Prostate gland (tissue), 2 donors: Measurements from ENCODE around the gene SHFL. TPM values are rescaled to one million over a fixed set of nuclear protein-coding genes. Genes with fewer than 3 reads are reported as not detected.

Experiments
- DNase-seq: peaks from one replicate; pipeline ENCODE4 v3.0.0-alpha.2; 2019; ENCODE audit warnings: low spot score
- H3K27ac ChIP-seq, 2 donors: fragments of 200-600 bp; sonication (generic); 2 replicates each; pipeline ENCODE4 v1.5.1; 2017 to 2019
- H3K27me3 ChIP-seq: fragments of 200-600 bp; sonication (generic); replicated peaks from 2 replicates; pipeline ENCODE4 v1.5.1; 2019; ENCODE audit not compliant: insufficient read depth
- H3K36me3 ChIP-seq, 2 donors: fragments of 200-600 bp; sonication (generic); 1 replicate in 1 of 2; 2 replicates in 1 of 2; pipeline versions ENCODE4 v1.5.1 to v1.8.1; 2017 to 2019
- H3K4me1 ChIP-seq: fragments of 200-600 bp; sonication (generic); replicated peaks from 2 replicates; pipeline ENCODE4 v1.5.1; 2019
- H3K4me3 ChIP-seq, 2 donors: fragments of 200-600 bp; sonication (generic); 2 replicates each; pipeline ENCODE4 v1.5.1; 2017 to 2019
- H3K9me3 ChIP-seq: fragments of 200-600 bp; sonication (generic); 2 replicates; pipeline ENCODE4 v1.5.1; 2017
- CTCF ChIP-seq, 4 experiments: fragments of 200-600 bp in 2 of 4; fragments of 450-650 bp in 2 of 4; sonication (generic) in 2 of 4; IDR thresholded peaks; 1 replicate in 3 of 4; 2 replicates in 1 of 4; pipeline ENCODE4 v1.5.1; 2016 to 2019; ENCODE audit warnings: antibody characterized with exemption in 4 of 4, mild to moderate bottlenecking in 2 of 4, moderate library complexity in 2 of 4
- POLR2A ChIP-seq: fragments of 450-650 bp; IDR thresholded peaks from one replicate; pipeline ENCODE4 v1.6.1; 2016; ENCODE audit warnings: antibody characterized with exemption, mild to moderate bottlenecking
- POLR2AphosphoS5 ChIP-seq: sonication (generic); formaldehyde crosslinking; IDR thresholded peaks from one replicate; pipeline ENCODE4 v1.6.1; 2017; ENCODE audit warnings: antibody characterized with exemption
- WGBS: methylation state at CpG from one replicate; pipeline ENCODE4 v1.1.5; 2018; 5-methylcytosine and 5-hydroxymethylcytosine counted together
- intact Hi-C: fragments of 100-400 bp; cut with DNase I; formaldehyde crosslinking; loops from one replicate; pipeline ENCODE4 v1.14.2; 2022
- total RNA-seq, 2 donors: library from RNA; depleted of rRNA; stranded (reverse); fragments of >200 nt; gene quantifications; one replicate each; pipeline ENCODE4 v1.1.0, GENCODE V29; 2016

SHFL gene
- total RNA-seq, 2 donors from 2014 or later: 23.5 to 36.0 TPM

DNA sequence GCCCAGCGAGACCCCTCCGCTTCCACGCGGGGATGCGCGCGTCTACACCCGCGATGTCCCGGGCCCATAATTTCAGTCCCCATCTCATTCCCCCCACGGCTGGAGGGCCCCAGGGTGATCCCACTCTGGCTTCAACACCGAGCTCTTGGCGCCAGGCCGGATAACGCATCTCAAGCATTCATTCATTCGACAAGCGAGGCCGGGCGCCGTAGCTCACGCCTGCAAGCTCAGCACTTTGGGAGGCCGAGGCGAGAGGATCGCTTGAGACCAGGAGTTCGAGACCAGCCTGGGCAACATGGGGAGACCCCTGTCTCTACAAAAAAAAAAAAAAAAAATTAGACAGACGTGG, 10.5 kb downstream of the SHFL start:
- Histone ChIP-seq H3K27me3 (no peaks in the 10 kb centered on the region), H3K27ac (peak overlapping the region; percentile 54 to 58), H3K9me3 (no peaks in the 10 kb centered on the region), H3K36me3 (no peaks in the 10 kb centered on the region), H3K4me3 (peak overlapping the region; percentile 29 to 45), H3K4me1 (no peaks in the 10 kb centered on the region)
- intact Hi-C loops: no loop called here
- TF ChIP-seq CTCF (IDR thresholded peaks at IDR 0.05): no peak
- no peak for TF ChIP-seq POLR2A
- no peak for TF ChIP-seq POLR2AphosphoS5
- no peak for DNase-seq
- WGBS: 20% methylated on average over 26 of the region's 26 CpGs

DNA sequence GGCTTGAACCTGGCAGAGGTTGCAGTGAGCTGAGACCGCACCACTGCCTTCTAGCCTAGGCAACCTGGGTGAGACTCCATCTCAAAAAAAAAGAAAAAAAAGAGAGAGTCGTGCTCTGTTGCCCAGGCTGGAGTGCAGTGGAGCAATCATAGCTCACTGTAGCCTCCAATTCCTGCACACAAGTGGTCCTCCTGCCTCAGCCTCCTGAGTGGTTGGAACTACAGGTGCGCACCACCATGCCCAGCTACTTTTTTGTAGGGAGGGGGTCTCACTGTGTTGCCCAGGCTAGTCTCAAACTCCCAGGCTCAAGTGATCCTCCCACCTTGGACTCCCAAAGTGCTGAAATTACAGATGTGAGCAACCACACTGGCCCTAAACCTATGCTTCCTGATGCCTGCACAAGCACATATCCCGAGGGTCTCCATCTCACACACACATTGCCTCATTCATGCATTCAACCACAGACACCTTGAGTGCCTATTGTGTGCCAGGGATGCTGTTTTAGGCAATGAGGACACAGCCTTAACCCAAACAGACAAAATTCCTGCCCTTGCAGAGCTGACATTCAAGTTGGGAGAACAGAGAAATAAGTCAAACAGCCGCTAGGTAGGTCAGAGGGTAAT, 14.2 kb downstream of the SHFL start:
- no peaks in the 10 kb centered on the region for H3K36me3 ChIP-seq
- no peak for DNase-seq
- intact Hi-C loops: no loop called here
- no peak overlapping the region for H3K27ac ChIP-seq
- no peak overlapping the region for H3K4me3 ChIP-seq
- TF ChIP-seq POLR2A (no peak), POLR2AphosphoS5 (no peak)
- H3K27me3 ChIP-seq: no peaks in the 10 kb centered on the region
- no peaks in the 10 kb centered on the region for H3K9me3 ChIP-seq
- WGBS: 85% methylated on average over 5 of the region's 5 CpGs
- no peaks in the 10 kb centered on the region for H3K4me1 ChIP-seq

GRCh38 chr19:10102787-10103236, 16.7 kb downstream of the SHFL start:
- H3K36me3 ChIP-seq: peaks cover 0 to 2% of the 10 kb centered on the region in 2 donors
- H3K4me3 ChIP-seq: no peak overlapping the region
- peaks cover 6% of the 10 kb centered on the region for H3K4me1 ChIP-seq
- no peak overlapping the region for H3K27ac ChIP-seq
- no peak for TF ChIP-seq CTCF (IDR thresholded peaks at IDR 0.05)
- TF ChIP-seq POLR2AphosphoS5: no peak
- no peaks in the 10 kb centered on the region for H3K9me3 ChIP-seq
- intact Hi-C loops: no loop called here
- no peak for DNase-seq
- H3K27me3 ChIP-seq: no peaks in the 10 kb centered on the region
- WGBS: 75% methylated on average over 7 of the region's 7 CpGs

- no peak overlapping the region for H3K4me3 ChIP-seq
- peaks cover 0 to 9% of the 10 kb centered on the region in 2 donors for H3K36me3 ChIP-seq
- H3K4me1 ChIP-seq: peaks cover 6% of the 10 kb centered on the region
- no peak overlapping the region for H3K27ac ChIP-seq
- H3K27me3 ChIP-seq: no peaks in the 10 kb centered on the region
- intact Hi-C loops: no loop called here
- no peak for TF ChIP-seq POLR2A
- TF ChIP-seq POLR2AphosphoS5: no peak
- TF ChIP-seq CTCF (IDR thresholded peaks at IDR 0.05): no peak
- H3K9me3 ChIP-seq: no peaks in the 10 kb centered on the region
- no peak for DNase-seq
Measured at GRCh38 chr19:10104130-10104513, 18.0 kb downstream of the SHFL start.

GRCh38 chr19:10104665-10105508, 18.8 kb downstream of the SHFL start:
- no peak for DNase-seq
- WGBS: 58% methylated on average over 14 of the region's 15 CpGs
- intact Hi-C loops: no loop called here
- TF ChIP-seq POLR2AphosphoS5 (no peak), POLR2A (no peak), CTCF (IDR thresholded peaks at IDR 0.05) (no peak)
- Histone ChIP-seq H3K27ac (no peak overlapping the region), H3K27me3 (no peaks in the 10 kb centered on the region), H3K9me3 (no peaks in the 10 kb centered on the region), H3K36me3 (peaks cover 6 to 14% of the 10 kb centered on the region in 2 donors), H3K4me1 (peaks cover 6% of the 10 kb centered on the region), H3K4me3 (no peak overlapping the region)
